DLD1 (cell line): ENCODE measurements around the gene CLN6.
"Not testable (repeated sequence)": the region's sequence is repeated elsewhere in the genome, so short reads cannot be mapped to it uniquely, and the experiment has no call there.

Source experiments
- in situ Hi-C: cut with HindIII; loops from 2 replicates; pipeline ENCODE4 v1.10.0; 2017; ENCODE audit warnings: low sequenced_read_pairs

Gene CLN6

DNA sequence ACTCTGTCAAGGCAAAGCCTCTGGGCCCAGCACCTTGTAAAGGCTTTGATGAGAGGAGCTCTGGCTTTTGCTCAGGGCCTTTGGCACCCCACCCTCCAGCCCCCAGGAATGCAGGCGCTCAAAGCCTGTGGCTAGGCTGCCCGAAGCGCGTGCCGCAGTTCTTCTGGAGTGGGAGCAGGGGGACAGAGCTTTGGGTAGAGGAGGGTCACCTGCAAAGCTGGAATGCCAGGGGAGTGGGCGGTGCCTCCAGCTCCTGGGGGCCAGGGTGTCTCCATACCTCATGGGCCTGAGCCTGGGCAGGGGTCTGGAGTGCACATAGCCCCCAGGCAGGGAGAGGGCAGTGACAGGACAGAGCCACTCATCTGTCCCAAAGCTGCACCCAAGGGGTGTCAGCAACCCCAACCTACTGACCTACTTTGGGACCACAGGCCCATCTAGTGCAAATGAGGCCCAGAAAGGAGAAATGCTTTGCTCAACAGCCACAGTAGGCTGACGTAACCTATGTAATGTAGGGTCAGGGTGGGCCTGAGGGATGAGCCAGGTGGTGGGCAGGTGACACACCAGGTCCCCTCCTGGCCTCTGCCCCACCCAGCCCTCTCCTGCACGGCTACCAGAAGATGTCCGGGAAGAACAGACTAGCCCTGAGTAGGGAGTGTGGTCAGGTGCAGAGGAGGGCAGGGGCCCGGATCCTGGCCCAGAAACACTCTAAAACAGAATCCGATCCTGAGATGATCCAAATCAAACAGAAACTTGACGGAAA, 22.2 kb downstream of the CLN6 start:
- in situ Hi-C loops, result no loop called here

DNA sequence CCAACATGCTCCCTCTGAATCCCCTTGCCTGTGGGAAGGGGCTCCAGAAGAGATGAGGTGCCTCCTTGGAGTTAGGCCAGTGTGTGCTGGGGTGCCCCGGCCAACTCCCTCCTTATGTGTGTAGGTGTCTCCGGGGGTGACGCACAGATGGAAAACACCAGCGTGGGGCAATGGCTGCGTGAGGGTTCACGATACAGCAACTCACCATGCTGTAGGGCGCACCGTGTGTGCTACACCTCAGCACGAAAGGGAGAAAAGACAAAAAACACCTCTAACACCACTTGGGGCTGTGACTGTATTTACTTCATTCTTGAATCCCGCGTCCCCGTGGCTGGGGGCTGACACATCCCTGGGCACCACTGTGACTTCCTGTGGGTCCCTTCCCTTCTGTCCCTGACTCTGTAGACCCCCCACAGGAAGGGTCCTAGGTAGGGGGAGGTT, 22.8 kb downstream of the CLN6 start:
- in situ Hi-C loops, result no loop called here

DNA sequence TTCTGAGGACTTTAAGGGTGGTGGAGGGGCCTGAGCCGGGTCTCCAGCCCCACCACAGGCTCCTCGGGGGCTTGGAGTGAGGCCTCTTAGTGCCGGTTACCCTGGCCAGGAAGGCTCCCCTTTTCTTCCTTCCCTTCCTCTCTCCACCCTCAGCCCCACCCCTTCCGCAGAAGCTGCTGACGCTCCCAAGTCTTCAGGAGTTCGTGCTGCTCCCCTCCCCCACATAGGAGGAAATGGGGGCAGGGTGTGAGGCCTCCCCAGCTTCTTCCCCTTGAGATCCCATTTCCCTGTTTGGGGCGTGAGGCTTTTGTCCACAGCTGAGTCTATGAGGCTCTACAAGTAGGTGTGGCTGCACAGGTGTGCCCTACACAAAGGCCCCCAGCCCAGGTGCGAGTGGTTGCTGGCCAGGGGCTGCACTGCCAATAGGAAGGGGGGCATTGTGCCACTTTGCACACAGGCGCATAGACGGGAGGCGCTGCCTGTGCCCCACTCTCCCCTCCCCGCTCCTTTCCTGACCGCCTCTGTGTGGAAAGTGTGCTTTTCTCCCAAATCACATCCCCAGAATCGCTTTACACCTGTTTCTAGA, 23.5 kb downstream of the CLN6 start:
- in situ Hi-C loops, result no loop called here

DNA sequence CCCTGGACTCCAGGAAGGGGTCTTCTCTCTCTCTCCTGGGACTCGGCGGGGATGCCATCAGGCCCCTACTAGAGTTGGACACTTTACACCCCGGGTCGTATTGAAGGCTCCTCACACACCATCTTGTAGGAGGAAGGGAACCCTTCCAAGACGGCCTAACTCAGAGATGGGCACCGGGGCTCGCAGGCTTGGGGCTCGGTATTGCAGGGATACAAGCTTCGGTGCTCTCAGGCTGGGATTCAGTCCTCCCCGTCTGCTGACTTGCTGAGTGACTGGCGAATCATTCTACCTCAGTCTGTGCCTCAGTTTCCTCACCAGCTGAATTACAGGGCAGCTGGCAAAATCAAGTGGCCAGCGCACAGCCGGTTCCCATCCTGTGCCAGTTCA, 24.0 kb downstream of the CLN6 start:
- in situ Hi-C loops, result no loop called here

DNA sequence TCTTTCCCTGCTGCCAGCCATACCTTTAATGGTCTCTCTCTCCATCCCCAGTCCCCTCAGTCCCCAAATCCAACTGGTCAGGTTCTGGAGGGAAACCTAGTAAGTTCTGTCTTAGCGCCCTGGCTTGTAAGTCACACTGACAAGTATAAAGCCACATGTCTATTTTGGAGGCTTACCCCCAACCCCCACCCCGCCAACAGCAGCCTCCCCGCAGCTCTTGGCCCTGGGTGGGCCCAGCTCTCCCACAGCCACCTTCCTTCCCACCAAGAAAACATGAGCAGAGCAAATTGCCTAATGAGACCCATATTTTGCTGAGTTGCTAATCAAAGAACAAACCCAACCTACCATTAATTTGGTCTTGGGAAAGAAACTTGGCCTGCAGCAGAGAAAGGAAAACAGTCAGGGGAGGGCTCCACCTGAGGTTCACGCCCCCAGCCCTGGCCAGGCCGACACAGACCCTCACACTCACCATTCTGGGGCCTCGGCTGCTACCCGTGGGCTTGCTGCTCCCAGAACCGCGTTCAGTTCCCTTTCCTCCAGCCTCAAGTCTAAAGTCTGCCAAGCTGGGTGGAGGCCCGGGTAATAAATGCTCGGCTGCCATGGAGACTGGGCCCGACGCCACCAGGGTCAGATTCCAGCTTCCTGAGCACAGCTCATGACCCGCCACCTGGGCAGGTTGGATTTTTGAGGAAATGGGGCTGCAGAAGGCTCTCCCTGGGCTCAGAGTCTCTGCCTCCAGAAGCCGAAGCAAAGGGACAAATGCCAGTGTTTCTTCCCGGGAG, 24.6 kb downstream of the CLN6 start, which contains the start of gene CALML4:
TSS of gene CALML4 (minus strand) at position 557 of the 782 bp plus-strand sequence. CDS start at position 472, 85 bp downstream.
- in situ Hi-C loops, result no loop called here

DNA sequence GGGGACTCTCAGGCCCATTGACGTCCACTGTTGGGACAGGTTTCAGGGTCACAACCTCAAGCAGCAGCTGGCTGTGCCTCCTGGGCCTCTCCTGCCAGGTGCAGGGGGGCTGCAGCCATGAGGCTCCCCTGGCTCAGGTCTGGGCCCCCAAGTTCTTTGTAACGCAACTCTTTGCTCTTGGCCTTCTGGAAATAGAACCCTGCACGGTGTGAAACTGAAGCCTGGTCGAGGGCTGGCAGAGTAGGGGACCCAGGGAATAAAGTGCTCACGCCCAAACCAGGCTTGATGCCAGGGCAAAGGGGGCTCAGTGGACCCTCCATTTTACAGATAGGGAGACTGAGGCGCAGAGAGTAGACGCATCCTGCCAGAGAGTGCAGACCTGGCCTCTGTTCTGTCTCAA, 25.2 kb downstream of the CLN6 start:
- in situ Hi-C loops, result no loop called here

DNA sequence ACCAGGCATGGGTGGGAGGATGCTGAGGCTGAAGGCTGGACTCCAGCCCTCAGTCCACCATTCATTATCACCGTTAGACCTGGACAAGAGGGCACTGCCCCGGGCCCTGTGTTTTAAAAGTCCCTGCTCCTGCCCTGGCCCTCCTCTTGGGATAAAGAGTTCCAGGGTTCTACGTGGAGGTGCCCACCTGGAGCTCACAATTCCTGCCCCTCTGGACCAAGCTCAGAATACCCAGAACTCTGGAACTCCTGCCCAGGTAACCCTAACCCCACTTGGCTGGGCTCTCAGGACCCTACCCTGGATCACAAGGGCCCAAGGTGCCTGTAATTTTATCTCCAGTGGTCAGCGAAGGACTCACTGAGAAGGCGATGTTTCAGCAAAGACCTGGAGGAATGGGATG, 25.6 kb downstream of the CLN6 start:
- in situ Hi-C loops, result no loop called here

DNA sequence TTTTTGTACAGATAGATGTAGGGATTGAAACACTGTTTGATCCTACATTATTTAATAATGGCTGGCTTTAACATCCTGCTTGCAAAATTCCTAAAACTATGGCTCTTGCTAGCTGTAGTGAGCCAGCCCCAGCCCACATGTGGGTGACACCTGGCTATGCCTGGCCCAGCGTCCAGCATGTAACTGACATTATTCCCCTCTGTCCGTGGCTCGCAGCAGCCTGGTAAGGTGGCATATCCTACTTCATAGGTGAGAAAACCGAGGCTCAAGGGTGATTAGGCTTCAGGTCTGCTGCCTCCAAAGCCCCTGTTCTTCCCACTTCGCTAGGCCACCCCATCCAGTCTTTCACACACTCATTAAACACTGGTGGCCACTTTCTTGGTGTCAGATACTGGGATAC, 26.0 kb downstream of the CLN6 start:
- in situ Hi-C loops, result no loop called here

DNA sequence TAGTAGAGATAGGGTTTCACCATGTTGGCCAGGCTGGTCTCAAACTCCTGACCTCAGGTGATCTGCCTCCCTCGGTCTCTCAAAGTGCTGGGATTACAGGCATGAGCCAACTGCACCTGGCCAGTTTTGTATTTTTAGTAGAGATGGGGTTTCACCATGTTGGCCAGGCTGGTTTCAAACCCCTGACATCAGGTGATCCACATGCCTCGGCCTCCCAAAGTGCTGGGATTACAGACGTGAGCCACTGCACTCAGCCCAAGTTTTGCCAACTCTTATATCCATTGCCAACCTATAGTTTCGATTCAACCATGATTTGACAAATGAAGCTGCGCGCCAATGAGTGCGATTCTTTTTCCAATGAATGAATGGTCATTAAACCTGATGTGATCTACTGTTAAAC, 26.5 kb downstream of the CLN6 start:
- in situ Hi-C loops, result not testable (repeated sequence)

DNA sequence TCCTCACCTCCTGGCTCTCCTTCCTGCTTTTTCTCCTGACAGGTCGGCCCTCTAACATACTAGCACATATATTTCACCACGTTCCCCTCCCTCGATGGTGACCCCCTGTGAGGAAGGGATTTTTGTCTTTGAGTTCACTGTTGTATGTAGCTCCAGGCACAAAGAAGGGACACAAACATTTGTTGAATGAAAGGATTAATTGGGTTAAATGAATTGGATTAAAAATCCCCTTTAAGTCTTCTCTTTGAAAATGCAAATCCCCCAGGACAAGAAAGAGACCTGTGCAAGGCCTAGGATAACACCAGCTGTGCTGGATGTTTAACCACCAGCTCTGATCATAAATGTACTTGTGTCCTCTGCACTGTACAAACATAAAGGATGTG, 27.7 kb downstream of the CLN6 start:
- in situ Hi-C loops, result no loop called here

DNA sequence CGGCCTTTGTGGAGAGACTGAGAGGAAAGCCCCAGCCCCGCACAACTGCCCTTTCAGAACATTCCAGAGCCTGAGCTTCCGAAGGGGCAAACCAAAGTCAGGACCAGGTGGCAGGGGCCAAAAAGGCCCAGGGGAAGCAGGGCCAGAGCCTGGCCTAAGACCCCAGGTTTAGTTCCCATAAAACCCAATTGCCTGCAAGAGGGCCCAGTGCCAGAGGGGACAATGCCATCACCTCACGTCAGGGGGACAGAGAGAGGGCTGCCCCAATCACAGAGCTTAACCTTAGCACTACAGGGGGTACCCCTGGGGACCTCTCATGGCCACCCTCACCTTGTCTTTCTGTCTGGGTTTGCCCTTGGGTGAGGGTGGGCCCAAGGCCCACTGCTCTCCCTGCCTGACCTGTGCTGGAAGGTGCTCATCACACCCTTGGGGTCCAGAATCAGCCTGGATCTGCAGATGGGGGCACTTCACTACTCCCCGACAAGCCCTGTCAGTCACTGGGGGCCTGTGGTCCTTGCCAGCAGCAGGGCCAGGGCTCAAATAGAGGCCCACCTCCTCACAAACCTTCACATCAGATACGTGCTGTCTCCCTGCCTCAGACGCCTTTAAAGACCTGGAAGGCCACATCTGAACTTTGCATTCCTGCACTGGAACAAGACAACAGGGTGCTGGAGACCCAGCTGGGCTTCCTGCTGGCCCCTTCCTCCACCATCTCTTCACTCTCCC, 28.2 kb downstream of the CLN6 start:
- in situ Hi-C loops, result no loop called here

DNA sequence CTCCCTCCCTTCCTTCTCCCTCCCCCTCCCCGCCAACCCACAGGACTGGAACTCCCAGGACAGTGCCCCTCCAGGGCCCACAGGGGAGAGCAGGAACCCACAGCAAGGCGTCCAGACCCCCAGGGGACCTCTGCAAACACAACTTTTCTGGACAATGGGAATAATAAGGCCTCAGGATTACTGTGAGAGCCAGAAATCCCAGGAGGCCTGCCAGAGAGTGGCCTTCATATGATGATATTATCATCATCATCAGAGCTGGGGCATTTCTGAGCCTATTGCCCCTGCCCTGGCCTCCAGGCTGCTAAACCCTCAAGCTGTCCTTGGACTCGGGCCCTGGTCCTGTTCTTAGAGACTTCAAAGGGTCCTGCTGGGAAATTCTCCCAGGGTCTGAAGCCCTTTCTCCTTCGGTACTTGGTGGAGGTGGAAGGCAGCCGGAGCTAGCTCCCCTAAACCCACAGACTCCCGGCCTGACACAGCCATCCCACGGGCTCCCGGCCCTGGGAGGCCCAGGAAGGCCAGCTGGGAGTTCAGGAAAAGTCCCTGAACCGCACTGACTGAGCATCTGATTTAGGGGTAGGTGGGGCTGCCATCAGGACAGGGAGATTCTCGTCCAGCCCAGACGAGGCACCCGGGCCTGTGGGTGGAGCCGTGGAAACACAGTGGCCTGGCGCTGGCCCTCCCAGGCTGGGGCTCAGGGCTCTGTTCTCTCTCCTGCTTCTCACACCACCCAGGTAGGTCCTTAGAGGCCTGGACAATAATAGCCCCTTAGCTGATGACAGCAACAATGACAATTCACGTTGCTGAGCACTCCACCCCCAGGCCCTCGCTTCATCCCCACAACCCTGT, 29.3 kb downstream of the CLN6 start:
- in situ Hi-C loops, result no loop called here

DNA sequence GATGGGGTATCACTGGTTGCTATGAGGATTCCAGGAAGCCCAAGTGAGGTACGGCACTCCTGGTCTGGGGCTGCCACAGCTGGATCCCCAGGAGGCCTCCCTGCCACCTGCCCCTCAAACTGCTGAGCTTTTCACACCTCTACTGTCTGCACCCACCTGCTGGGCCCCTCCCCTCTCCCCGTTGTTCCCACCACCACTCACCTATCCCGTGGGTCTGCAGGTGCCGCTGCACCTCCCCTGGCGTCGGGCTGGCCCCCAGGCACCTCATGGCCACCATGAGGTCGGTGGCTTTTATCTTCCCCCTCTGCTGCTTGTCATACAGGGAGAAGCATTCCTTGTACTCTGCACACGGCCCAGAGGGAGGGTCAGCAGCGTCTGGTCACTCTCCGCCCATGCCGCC, 30.2 kb downstream of the CLN6 start:
- in situ Hi-C loops, result no loop called here

DNA sequence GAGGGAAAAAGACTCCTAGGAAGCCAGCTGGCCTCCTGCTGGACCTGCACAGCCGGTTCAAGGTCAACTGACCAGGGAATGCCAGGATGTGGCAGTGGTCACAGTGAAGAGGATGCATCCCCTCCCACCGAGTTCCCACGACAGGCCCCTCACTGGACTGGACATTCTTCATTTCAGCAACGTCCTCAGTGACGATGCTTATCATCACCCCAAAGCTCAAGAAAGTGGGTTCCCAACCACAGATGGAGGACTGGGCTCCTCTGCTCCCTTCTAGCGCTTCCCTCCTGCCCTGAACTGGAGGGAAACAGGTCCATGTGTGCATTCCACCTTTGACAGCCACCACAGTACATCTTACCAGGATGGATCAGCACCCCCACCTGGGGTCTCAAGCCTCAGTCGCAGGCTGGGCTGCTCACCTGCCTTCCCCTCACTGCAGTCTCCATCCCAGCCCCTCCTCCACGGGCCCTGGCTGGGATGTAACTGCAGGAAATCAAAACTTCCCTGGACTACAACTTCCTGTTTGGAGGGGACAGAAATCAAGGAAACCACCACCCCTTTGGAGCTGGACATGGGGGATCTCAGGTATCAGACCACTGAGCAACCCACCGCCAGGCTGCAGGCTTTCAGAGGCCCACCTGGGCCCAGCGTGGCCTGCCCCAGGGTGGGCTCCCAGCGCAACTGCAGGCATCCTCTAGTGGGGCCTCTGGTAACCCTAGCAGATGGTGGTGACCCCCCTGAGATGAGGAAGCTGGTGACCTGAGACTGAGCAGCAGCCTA, 31.7 kb downstream of the CLN6 start:
- in situ Hi-C loops, result no loop called here

DNA sequence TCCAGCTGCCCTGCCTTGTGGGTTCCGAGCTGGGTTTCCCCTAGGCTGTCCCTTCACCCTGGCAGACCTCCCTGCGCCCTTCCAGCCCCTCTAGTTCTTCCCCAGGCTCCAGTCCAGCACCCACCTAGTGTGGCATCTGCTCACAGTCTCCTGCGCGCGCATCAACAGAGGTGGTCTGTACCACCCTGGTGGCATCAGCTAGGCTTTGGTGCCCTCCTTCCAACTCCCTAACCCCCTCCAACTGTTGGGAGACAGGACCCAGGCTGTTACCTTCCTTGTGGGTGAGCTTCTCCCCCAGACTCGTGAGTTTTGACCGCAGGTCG, 32.4 kb downstream of the CLN6 start:
- in situ Hi-C loops, result no loop called here

DNA sequence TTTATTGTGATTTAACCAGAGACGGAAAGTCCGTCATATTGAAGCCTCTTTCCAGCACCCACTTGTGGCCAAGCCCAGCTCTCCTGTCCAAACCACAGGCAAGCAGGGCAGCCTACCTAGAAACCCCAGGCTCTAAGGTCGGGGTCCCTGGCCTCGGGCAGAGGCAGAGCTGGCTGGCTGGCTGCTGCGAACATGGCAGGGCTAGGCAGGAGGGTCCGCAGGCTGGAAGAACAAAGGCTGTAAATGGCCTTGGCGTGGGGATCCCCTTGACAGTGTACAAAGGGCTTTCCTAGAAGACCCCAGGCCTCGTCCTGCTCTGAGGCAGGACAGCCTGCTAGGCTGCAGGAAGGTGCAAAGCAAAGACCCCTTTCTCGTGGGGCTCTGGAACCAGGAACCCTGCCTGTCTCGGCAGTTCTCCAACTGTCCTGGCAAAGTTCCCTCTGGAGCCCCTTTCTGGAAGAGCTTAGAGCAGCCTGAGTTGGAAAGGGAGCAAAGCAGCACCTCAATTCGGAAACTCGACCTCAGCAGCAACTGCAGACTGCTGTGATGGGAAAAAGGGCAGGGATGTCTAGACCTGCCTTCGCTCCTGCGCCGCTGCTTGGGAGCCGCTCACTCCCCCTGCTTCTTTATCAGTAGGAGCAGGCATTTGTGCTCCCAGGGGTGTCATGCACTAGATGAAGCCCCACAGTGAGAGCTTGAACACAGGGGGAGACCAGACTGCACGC, 32.9 kb downstream of the CLN6 start:
- in situ Hi-C loops, result no loop called here

DNA sequence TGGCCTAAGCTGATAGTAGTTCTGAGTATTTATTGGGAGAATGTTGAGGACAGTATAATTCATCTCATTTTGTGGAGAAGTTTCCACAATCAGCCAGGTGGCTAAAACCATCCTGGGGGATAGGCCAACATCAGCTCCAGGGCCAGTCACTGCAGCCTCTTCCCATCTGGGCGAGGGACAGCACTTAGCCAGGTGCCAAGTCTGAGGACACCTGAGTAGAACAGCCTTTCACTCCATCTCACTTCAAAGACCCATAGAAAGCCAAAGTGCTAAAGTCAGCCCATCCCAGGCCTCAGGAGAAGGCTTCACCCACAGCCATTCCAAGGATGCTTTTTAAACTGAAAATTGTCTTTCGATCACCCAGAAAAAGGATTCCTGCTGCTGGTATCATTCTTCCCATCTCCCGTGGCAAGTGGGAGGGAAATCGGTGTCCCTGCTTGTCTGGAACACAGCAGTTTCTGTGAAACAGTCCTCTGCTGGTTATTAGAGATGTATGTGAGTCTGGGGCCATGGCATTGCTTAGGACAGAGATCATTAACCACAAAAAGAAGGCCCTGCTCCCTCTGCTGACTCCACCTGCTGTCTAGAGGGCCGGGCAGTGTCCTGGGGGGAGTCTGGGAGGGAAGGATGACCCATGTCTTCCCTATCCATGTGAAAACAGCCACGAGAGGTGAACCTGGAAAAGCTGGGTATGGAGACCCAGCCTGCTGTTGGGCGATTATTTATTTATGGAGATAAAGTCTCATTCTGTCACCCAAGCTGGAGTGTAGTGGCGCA, 34.0 kb downstream of the CLN6 start:
- in situ Hi-C loops, result no loop called here

DNA sequence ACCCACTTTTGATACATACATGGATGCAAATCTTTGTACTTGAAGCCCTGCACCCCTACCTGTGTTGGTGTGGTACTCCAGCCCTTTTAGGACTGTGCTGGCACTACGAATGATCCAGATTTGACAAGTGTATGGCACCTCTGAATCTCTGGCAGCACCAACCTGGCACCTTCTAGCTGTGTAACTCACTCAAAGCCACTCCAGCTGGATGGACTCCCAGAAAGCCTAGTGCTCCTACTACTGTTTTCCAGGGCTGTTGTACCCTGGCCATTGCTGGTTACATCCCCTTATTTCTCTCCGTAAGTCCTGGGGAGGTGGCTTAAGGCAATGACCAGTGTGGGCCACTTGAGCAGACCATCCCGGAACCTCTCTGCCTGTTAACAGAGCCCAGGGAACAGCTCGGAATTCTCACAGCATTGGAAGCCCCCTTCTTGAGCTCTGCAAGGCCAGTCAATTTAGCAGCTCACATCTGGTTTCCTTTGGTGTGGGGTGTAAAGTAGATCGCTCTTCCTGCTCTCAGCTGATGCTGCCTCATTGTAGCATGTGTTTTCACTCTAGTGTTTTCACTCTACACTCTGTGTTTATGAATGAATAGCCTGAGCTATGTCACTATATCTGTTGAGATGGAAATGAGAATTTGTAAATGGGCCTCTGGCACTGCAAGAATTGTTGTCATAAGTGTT, 36.6 kb downstream of the CLN6 start:
- in situ Hi-C loops, result no loop called here
